DND-41 (cell line): ENCODE data around the gene TP53I13.

Source experiments
- ATAC-seq: fragments of 200-7000 bp; cut with Tn5 transposase; 3 replicates; pipeline ENCODE4 v1.9.1; 2021; ENCODE audit warnings: low read depth; ENCODE audit not compliant: insufficient read depth
- DNase-seq: peaks from one replicate; pipeline ENCODE4 v3.0.0-alpha.2; 2020
- H2AFZ ChIP-seq: 2 replicates; pipeline ENCODE4 v1.6.0; 2012; ENCODE audit warnings: low read depth, low read length
- H3K27ac ChIP-seq: 2 replicates; pipeline ENCODE4 v1.5.1; 2012; ENCODE audit warnings: low read length, inconsistent platforms
- H3K27me3 ChIP-seq: fragments of 200-600 bp; sonication (generic); 2 replicates; pipeline ENCODE4 v1.6.0; 2012; ENCODE audit warnings: low read length, mild to moderate bottlenecking, inconsistent platforms; ENCODE audit not compliant: insufficient read depth, poor library complexity
- H3K36me3 ChIP-seq: 2 replicates; pipeline ENCODE4 v1.5.1; 2012; ENCODE audit warnings: low read length, inconsistent platforms; ENCODE audit not compliant: insufficient read depth
- H3K4me1 ChIP-seq: 2 replicates; pipeline ENCODE4 v1.5.1; 2012; ENCODE audit warnings: mild to moderate bottlenecking, low read length; ENCODE audit not compliant: insufficient read depth
- H3K4me2 ChIP-seq: 2 replicates; pipeline ENCODE4 v1.6.0; 2012; ENCODE audit warnings: mild to moderate bottlenecking, moderate library complexity, low read length, inconsistent platforms; ENCODE audit not compliant: insufficient read depth
- H3K4me3 ChIP-seq, 2 experiments: fragments of 200-600 bp in 1 of 2; shearing (Covaris generic) in 1 of 2; 2 replicates each; pipeline ENCODE4 v1.5.1; 2012 to 2016; ENCODE audit warnings: inconsistent platforms in 2 of 2, low read length in 2 of 2, mild to moderate bottlenecking in 2 of 2, low read depth in 1 of 2, moderate library complexity in 1 of 2
- H3K79me2 ChIP-seq: 2 replicates; pipeline ENCODE4 v1.6.0; 2012; ENCODE audit warnings: low read length, inconsistent platforms; ENCODE audit not compliant: insufficient read depth
- H3K9ac ChIP-seq: 2 replicates; pipeline ENCODE4 v1.6.0; 2012; ENCODE audit warnings: low read depth, mild to moderate bottlenecking, inconsistent platforms, low read length, moderate library complexity
- H3K9me3 ChIP-seq: 2 replicates; pipeline ENCODE4 v1.5.1; 2012; ENCODE audit warnings: low read length, moderate library complexity, mild to moderate bottlenecking, inconsistent platforms; ENCODE audit not compliant: insufficient read depth, severe bottlenecking
- H4K20me1 ChIP-seq: 2 replicates; pipeline ENCODE4 v1.6.0; 2012; ENCODE audit warnings: low read length; ENCODE audit not compliant: insufficient read depth
- EZH2 ChIP-seq: IDR thresholded peaks from 3 replicates; pipeline ENCODE4 v1.6.1; 2012; ENCODE audit warnings: borderline replicate concordance, low read depth, mild to moderate bottlenecking, moderate library complexity, low read length, inconsistent platforms; ENCODE audit not compliant: severe bottlenecking
- TF ChIP-seq, protein P1 (sequence below): IDR thresholded peaks from 2 replicates; pipeline ENCODE4 v1.5.1; 2012; ENCODE audit warnings: borderline replicate concordance, low read length, moderate library complexity, mild to moderate bottlenecking; ENCODE audit not compliant: poor library complexity, severe bottlenecking; ENCODE audit errors: extremely low read depth

The TP53I13 gene

DNA sequence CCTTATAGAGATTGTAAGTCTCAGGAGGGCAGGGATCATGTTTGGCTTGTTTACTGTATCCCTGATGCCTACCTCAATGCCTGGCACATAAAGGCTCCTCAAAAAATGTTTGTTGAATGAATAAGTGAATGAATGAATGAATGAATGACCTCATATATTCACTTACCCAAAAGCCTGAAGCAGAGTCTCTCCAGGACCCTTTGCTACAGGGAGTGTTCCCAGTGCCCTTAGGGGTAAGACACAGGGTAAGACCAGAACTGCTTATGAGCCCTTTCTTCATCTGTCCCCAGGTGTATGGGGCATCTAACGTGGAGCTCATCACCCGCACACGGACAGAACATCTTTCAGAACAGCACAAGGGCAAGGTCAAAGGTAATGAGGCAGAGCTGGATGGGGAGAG lies 41.9 kb downstream of the TP53I13 start:
- no peak for DNase-seq
- Histone ChIP-seq H3K27me3 (no peaks in the 10 kb centered on the region), H3K36me3 (peaks cover 10% of the 10 kb centered on the region), H3K27ac (no peak overlapping the region), H3K9ac (no peak overlapping the region), H4K20me1 (peaks cover 21% of the 10 kb centered on the region), H3K79me2 (no peaks in the 10 kb centered on the region), H3K4me2 (no peak overlapping the region), H2AFZ (no peak overlapping the region), H3K4me1 (peaks cover 4% of the 10 kb centered on the region), H3K4me3 (no peak overlapping the region), H3K9me3 (no peaks in the 10 kb centered on the region)
- ATAC-seq = no peak
- no peak for TF ChIP-seq EZH2
- TF ChIP-seq, protein P1, sequence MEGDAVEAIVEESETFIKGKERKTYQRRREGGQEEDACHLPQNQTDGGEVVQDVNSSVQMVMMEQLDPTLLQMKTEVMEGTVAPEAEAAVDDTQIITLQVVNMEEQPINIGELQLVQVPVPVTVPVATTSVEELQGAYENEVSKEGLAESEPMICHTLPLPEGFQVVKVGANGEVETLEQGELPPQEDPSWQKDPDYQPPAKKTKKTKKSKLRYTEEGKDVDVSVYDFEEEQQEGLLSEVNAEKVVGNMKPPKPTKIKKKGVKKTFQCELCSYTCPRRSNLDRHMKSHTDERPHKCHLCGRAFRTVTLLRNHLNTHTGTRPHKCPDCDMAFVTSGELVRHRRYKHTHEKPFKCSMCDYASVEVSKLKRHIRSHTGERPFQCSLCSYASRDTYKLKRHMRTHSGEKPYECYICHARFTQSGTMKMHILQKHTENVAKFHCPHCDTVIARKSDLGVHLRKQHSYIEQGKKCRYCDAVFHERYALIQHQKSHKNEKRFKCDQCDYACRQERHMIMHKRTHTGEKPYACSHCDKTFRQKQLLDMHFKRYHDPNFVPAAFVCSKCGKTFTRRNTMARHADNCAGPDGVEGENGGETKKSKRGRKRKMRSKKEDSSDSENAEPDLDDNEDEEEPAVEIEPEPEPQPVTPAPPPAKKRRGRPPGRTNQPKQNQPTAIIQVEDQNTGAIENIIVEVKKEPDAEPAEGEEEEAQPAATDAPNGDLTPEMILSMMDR = no peak

DNA sequence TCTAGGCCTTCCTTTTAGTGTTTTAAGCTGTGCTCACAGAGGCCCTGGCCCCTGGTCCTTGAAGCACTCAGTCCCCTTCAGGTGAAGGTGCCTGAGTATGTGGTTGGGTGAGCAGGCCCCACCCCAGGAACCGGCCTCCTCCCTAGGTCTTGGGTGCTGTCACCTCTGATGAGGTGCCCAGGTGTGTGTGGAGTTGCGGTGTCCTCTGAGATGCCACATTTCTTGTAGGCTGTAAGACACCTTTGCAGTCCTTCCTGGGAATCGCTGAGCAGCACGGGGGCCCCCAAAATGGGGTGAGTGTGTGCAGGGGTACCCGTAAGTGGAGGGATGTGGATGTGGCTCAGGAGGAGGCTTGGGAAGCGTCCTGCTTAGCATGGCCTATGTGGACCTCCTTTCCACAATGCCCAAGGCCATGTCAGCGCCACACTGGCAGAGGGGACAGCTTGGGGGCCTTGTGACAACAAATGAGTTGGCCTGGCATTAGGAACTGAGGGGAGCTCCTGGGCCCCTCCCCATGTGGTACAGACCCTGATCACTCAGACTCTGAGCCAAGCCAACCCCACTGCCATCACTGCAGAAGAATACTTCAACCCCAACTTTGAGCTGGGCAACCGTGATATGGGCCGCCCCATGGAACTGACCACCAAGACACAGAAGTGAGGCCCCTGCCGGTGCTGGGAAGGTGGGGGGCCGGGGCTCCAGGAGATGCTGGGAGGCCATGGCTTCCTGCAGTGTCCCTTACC lies 43.0 kb downstream of the TP53I13 start:
- no peak for DNase-seq
- Histone ChIP-seq H2AFZ (no peak overlapping the region), H3K9me3 (no peaks in the 10 kb centered on the region), H3K9ac (no peak overlapping the region), H3K4me3 (no peak overlapping the region), H3K4me1 (peaks cover 14% of the 10 kb centered on the region), H3K36me3 (peaks cover 10% of the 10 kb centered on the region), H3K27ac (no peak overlapping the region), H3K79me2 (no peaks in the 10 kb centered on the region), H4K20me1 (peaks cover 28% of the 10 kb centered on the region), H3K4me2 (no peak overlapping the region), H3K27me3 (peaks cover 9% of the 10 kb centered on the region)
- no peak for ATAC-seq
- TF ChIP-seq, protein P1 = no peak
- no peak for TF ChIP-seq EZH2

DNA sequence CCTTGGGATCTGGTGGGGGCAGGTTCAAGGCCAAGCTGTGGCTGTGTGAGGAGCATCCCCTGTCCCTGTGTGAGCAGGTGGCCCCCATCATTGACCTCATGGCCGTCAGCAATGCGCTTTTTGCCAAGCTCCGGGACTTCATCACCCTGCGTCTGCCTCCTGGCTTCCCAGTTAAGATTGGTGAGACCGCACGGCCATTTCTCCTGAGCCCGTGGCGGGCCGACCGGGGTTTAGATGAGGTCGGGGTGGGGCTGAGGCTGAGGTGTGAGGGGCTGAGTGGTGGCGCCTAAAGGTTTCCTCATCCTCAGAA lies 43.5 kb downstream of the TP53I13 start:
- peaks cover 12% of the 10 kb centered on the region for H3K27me3 ChIP-seq
- peaks cover 33% of the 10 kb centered on the region for H4K20me1 ChIP-seq
- H3K9me3 ChIP-seq = no peaks in the 10 kb centered on the region
- H3K27ac ChIP-seq = no peak overlapping the region
- H3K9ac ChIP-seq = no peak overlapping the region
- H2AFZ ChIP-seq = no peak overlapping the region
- H3K4me3 ChIP-seq = no peak overlapping the region
- H3K36me3 ChIP-seq = peaks cover 10% of the 10 kb centered on the region
- TF ChIP-seq, protein P1 = no peak
- no peak for TF ChIP-seq EZH2
- no peaks in the 10 kb centered on the region for H3K79me2 ChIP-seq
- DNase-seq = no peak
- peaks cover 19% of the 10 kb centered on the region for H3K4me1 ChIP-seq
- H3K4me2 ChIP-seq = no peak overlapping the region
- no peak for ATAC-seq
